ENCODE data around the gene ITGB6.

ITGB6 gene

GRCh38 chr2:160207804-160208654 is 8.0 kb upstream of the ITGB6 start:
- H3K9ac ChIP-seq (ENCODE audit: low read depth in 1 of 2, low read length in 2 of 2), result peak overlapping the region; percentile 10 to 45

DNA sequence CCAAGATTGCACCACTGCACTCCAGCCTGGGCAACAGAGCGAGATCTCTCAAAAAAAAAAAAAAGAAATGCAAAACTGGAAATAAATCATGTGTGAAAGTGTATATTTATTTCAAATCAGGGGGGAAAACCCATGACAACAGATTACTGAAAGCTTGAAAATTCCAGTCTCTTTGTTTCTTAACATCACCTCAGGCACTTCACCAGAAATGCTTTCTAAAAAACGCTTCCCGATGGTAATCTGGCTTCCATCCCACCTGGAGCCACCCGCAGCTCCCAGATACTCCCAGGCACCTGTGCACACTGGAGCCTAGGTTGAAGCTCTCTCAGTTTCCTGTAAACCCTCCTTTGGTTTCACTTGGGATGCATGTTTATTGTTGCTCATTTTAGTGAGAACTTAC is 7.2 kb upstream of the ITGB6 start:
- Histone ChIP-seq H3K9ac (ENCODE audit: low read depth in 1 of 2, low read length in 2 of 2) (no peak overlapping the region), H3K36me3 (ENCODE audit: control insufficient read depth in 1 of 2, insufficient read depth in 2 of 2, low read length in 2 of 2) (no peaks in the 10 kb centered on the region), H3K4me3 (ENCODE audit: low read depth in 1 of 2, low read length in 2 of 2) (no peak overlapping the region), H3K9me3 (ENCODE audit: control insufficient read depth in 1 of 2, low read length in 2 of 2) (no peaks in the 10 kb centered on the region), H3K4me1 (ENCODE audit: control insufficient read depth in 1 of 2, insufficient read depth in 2 of 2, low read length in 2 of 2) (peaks cover 36 to 43% of the 10 kb centered on the region in 2 donors), H3K27ac (ENCODE audit: low read depth, low read length) (no peak overlapping the region), H3K27me3 (ENCODE audit: control insufficient read depth in 1 of 2, insufficient read depth in 2 of 2, low read length in 2 of 2) (no peaks in the 10 kb centered on the region)

More at GRCh38 chr2:160207804-160208654, 8.0 kb upstream of the ITGB6 start:
- no peaks in the 10 kb centered on the region for H3K27me3 ChIP-seq (ENCODE audit: control insufficient read depth in 1 of 2, insufficient read depth in 2 of 2, low read length in 2 of 2)
- no peaks in the 10 kb centered on the region for H3K9me3 ChIP-seq (ENCODE audit: control insufficient read depth in 1 of 2, low read length in 2 of 2)
- no peak overlapping the region for H3K4me3 ChIP-seq (ENCODE audit: low read depth in 1 of 2, low read length in 2 of 2)
- peak overlapping the region; percentile 54 for H3K27ac ChIP-seq (ENCODE audit: low read depth, low read length)
- H3K4me1 ChIP-seq (ENCODE audit: control insufficient read depth in 1 of 2, insufficient read depth in 2 of 2, low read length in 2 of 2), result peaks cover 36 to 43% of the 10 kb centered on the region in 2 donors
- no peaks in the 10 kb centered on the region for H3K36me3 ChIP-seq (ENCODE audit: control insufficient read depth in 1 of 2, insufficient read depth in 2 of 2, low read length in 2 of 2)

- H3K9ac ChIP-seq (ENCODE audit: low read depth in 1 of 2, low read length in 2 of 2), result no peak overlapping the region
- no peak overlapping the region for H3K27ac ChIP-seq (ENCODE audit: low read depth, low read length)
- H3K27me3 ChIP-seq (ENCODE audit: control insufficient read depth in 1 of 2, insufficient read depth in 2 of 2, low read length in 2 of 2), result no peaks in the 10 kb centered on the region
- no peaks in the 10 kb centered on the region for H3K9me3 ChIP-seq (ENCODE audit: control insufficient read depth in 1 of 2, low read length in 2 of 2)
- H3K4me1 ChIP-seq (ENCODE audit: control insufficient read depth in 1 of 2, insufficient read depth in 2 of 2, low read length in 2 of 2), result peaks cover 36 to 43% of the 10 kb centered on the region in 2 donors
- no peak overlapping the region for H3K4me3 ChIP-seq (ENCODE audit: low read depth in 1 of 2, low read length in 2 of 2)
- H3K36me3 ChIP-seq (ENCODE audit: control insufficient read depth in 1 of 2, insufficient read depth in 2 of 2, low read length in 2 of 2), result no peaks in the 10 kb centered on the region
Measured at GRCh38 chr2:160206436-160206835, 6.4 kb upstream of the ITGB6 start.

GRCh38 chr2:160205505-160205904 is 5.4 kb upstream of the ITGB6 start:
- Histone ChIP-seq H3K9ac (ENCODE audit: low read depth in 1 of 2, low read length in 2 of 2) (peak overlapping the region; percentile 27 to 44), H3K9me3 (ENCODE audit: control insufficient read depth in 1 of 2, low read length in 2 of 2) (no peaks in the 10 kb centered on the region), H3K4me3 (ENCODE audit: low read depth in 1 of 2, low read length in 2 of 2) (no peak overlapping the region), H3K36me3 (ENCODE audit: control insufficient read depth in 1 of 2, insufficient read depth in 2 of 2, low read length in 2 of 2) (no peaks in the 10 kb centered on the region), H3K27ac (ENCODE audit: low read depth, low read length) (peak overlapping the region; percentile 73), H3K27me3 (ENCODE audit: control insufficient read depth in 1 of 2, insufficient read depth in 2 of 2, low read length in 2 of 2) (no peaks in the 10 kb centered on the region), H3K4me1 (ENCODE audit: control insufficient read depth in 1 of 2, insufficient read depth in 2 of 2, low read length in 2 of 2) (peaks cover 30 to 37% of the 10 kb centered on the region in 2 donors)

GRCh38 chr2:160203422-160203821 is 3.4 kb upstream of the ITGB6 start:
- Histone ChIP-seq H3K27me3 (ENCODE audit: control insufficient read depth in 1 of 2, insufficient read depth in 2 of 2, low read length in 2 of 2) (no peaks in the 10 kb centered on the region), H3K4me1 (ENCODE audit: control insufficient read depth in 1 of 2, insufficient read depth in 2 of 2, low read length in 2 of 2) (peaks cover 15 to 21% of the 10 kb centered on the region in 2 donors), H3K4me3 (ENCODE audit: low read depth in 1 of 2, low read length in 2 of 2) (no peak overlapping the region), H3K9ac (ENCODE audit: low read depth in 1 of 2, low read length in 2 of 2) (no peak overlapping the region), H3K36me3 (ENCODE audit: control insufficient read depth in 1 of 2, insufficient read depth in 2 of 2, low read length in 2 of 2) (no peaks in the 10 kb centered on the region), H3K27ac (ENCODE audit: low read depth, low read length) (no peak overlapping the region), H3K9me3 (ENCODE audit: control insufficient read depth in 1 of 2, low read length in 2 of 2) (no peaks in the 10 kb centered on the region)

GRCh38 chr2:160203007-160203406 is 2.9 kb upstream of the ITGB6 start:
- no peaks in the 10 kb centered on the region for H3K9me3 ChIP-seq (ENCODE audit: control insufficient read depth in 1 of 2, low read length in 2 of 2)
- H3K27me3 ChIP-seq (ENCODE audit: control insufficient read depth in 1 of 2, insufficient read depth in 2 of 2, low read length in 2 of 2), result no peaks in the 10 kb centered on the region
- no peak overlapping the region for H3K27ac ChIP-seq (ENCODE audit: low read depth, low read length)
- H3K4me1 ChIP-seq (ENCODE audit: control insufficient read depth in 1 of 2, insufficient read depth in 2 of 2, low read length in 2 of 2), result peaks cover 12 to 17% of the 10 kb centered on the region in 2 donors
- no peak overlapping the region for H3K9ac ChIP-seq (ENCODE audit: low read depth in 1 of 2, low read length in 2 of 2)
- H3K36me3 ChIP-seq (ENCODE audit: control insufficient read depth in 1 of 2, insufficient read depth in 2 of 2, low read length in 2 of 2), result no peaks in the 10 kb centered on the region
- H3K4me3 ChIP-seq (ENCODE audit: low read depth in 1 of 2, low read length in 2 of 2), result no peak overlapping the region

GRCh38 chr2:160201849-160202539 is 1.9 kb upstream of the ITGB6 start:
- Histone ChIP-seq H3K27ac (ENCODE audit: low read depth, low read length) (no peak overlapping the region), H3K27me3 (ENCODE audit: control insufficient read depth in 1 of 2, insufficient read depth in 2 of 2, low read length in 2 of 2) (no peaks in the 10 kb centered on the region), H3K9ac (ENCODE audit: low read depth in 1 of 2, low read length in 2 of 2) (no peak overlapping the region), H3K36me3 (ENCODE audit: control insufficient read depth in 1 of 2, insufficient read depth in 2 of 2, low read length in 2 of 2) (no peaks in the 10 kb centered on the region), H3K9me3 (ENCODE audit: control insufficient read depth in 1 of 2, low read length in 2 of 2) (no peaks in the 10 kb centered on the region), H3K4me3 (ENCODE audit: low read depth in 1 of 2, low read length in 2 of 2) (no peak overlapping the region), H3K4me1 (ENCODE audit: control insufficient read depth in 1 of 2, insufficient read depth in 2 of 2, low read length in 2 of 2) (peaks cover 7 to 13% of the 10 kb centered on the region in 2 donors)

GRCh38 chr2:160200921-160201320 is 849 bp upstream of the ITGB6 start:
- H3K4me3 ChIP-seq (ENCODE audit: low read depth in 1 of 2, low read length in 2 of 2), result no peak overlapping the region
- no peaks in the 10 kb centered on the region for H3K9me3 ChIP-seq (ENCODE audit: control insufficient read depth in 1 of 2, low read length in 2 of 2)
- no peaks in the 10 kb centered on the region for H3K36me3 ChIP-seq (ENCODE audit: control insufficient read depth in 1 of 2, insufficient read depth in 2 of 2, low read length in 2 of 2)
- H3K27ac ChIP-seq (ENCODE audit: low read depth, low read length), result no peak overlapping the region
- no peak overlapping the region for H3K9ac ChIP-seq (ENCODE audit: low read depth in 1 of 2, low read length in 2 of 2)
- no peaks in the 10 kb centered on the region for H3K27me3 ChIP-seq (ENCODE audit: control insufficient read depth in 1 of 2, insufficient read depth in 2 of 2, low read length in 2 of 2)
- H3K4me1 ChIP-seq (ENCODE audit: control insufficient read depth in 1 of 2, insufficient read depth in 2 of 2, low read length in 2 of 2), result peaks cover 7 to 11% of the 10 kb centered on the region in 2 donors

DNA sequence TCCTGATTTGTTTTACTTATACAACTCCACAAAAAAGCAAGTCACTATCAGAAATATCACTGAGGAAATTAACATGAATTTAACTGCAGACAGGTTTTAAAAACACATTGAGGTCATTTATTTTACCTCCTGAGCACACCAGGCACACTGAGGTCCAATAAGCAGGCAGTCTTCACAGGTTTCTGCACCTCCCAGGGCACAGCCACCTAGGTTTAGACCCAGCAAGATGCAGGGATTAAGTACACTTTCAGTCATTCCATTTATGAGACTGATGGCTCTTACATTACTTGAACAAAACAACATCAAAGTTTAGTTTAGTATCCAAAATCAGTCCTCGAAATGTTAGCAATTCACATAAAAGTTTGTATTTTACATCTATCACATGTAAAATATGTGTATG is 1.0 kb downstream of the ITGB6 start:
- H3K4me3 ChIP-seq (ENCODE audit: low read depth in 1 of 2, low read length in 2 of 2), result peak overlapping the region; percentile 71 to 72
- H3K9ac ChIP-seq (ENCODE audit: low read depth in 1 of 2, low read length in 2 of 2), result peak overlapping the region in 1 of 2 donors; percentile 48
- no peaks in the 10 kb centered on the region for H3K9me3 ChIP-seq (ENCODE audit: control insufficient read depth in 1 of 2, low read length in 2 of 2)
- H3K36me3 ChIP-seq (ENCODE audit: control insufficient read depth in 1 of 2, insufficient read depth in 2 of 2, low read length in 2 of 2), result peaks cover 0 to 8% of the 10 kb centered on the region in 2 donors
- no peaks in the 10 kb centered on the region for H3K4me1 ChIP-seq (ENCODE audit: control insufficient read depth in 1 of 2, insufficient read depth in 2 of 2, low read length in 2 of 2)
- no peaks in the 10 kb centered on the region for H3K27me3 ChIP-seq (ENCODE audit: control insufficient read depth in 1 of 2, insufficient read depth in 2 of 2, low read length in 2 of 2)
- no peak overlapping the region for H3K27ac ChIP-seq (ENCODE audit: low read depth, low read length)

DNA sequence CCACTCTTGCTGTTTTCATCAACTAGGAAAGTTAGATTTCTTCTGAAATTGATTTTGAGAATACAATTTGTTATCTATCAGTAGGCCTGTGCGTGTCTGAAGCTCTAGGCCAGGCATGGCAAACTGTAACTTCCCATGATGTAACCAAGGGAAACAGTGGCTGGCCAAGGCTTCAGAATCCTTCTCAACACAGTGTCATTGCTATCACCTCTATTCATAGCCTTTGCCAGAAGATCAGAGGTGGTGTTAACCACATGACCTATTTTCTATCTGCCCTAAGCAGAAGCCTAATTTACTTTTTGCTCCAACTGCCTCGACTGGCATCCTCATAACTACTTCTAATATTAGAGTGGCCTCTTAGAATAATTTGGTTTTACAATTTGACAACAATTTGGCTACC is 2.5 kb downstream of the ITGB6 start:
- Histone ChIP-seq H3K4me1 (ENCODE audit: control insufficient read depth in 1 of 2, insufficient read depth in 2 of 2, low read length in 2 of 2) (no peaks in the 10 kb centered on the region), H3K27me3 (ENCODE audit: control insufficient read depth in 1 of 2, insufficient read depth in 2 of 2, low read length in 2 of 2) (no peaks in the 10 kb centered on the region), H3K4me3 (ENCODE audit: low read depth in 1 of 2, low read length in 2 of 2) (no peak overlapping the region), H3K9me3 (ENCODE audit: control insufficient read depth in 1 of 2, low read length in 2 of 2) (no peaks in the 10 kb centered on the region), H3K9ac (ENCODE audit: low read depth in 1 of 2, low read length in 2 of 2) (no peak overlapping the region), H3K27ac (ENCODE audit: low read depth, low read length) (no peak overlapping the region), H3K36me3 (ENCODE audit: control insufficient read depth in 1 of 2, insufficient read depth in 2 of 2, low read length in 2 of 2) (peaks cover 0 to 8% of the 10 kb centered on the region in 2 donors)

Data from duodenal mucosa (tissue), 2 donors.